ENCODE data around the gene NKX6-2. TPM values are rescaled to one million over a fixed set of nuclear protein-coding genes. Genes with fewer than 3 reads are reported as not detected.

Gene NKX6-2
- total and polyA plus RNA-seq, 2 of the 8 experiments (the other 6 are each of a cell fraction or from before 2014, with no cell fraction given): 0.06 TPM; not detected in 1

- no peak overlapping the region for H2AFZ ChIP-seq (ENCODE audit: low read length)
- no peak overlapping the region for H3K4me2 ChIP-seq (ENCODE audit: insufficient read depth in 1 of 2, low read depth in 2 of 2, low read length in 2 of 2)
- H3K4ac ChIP-seq (replicated peaks; ENCODE audit: insufficient read length, low read depth, low read length): no peak overlapping the region
- no peak overlapping the region for H3K56ac ChIP-seq (replicated peaks; ENCODE audit: insufficient read length, low read depth, low read length)
- no peak overlapping the region for H2AK5ac ChIP-seq (ENCODE audit: low read depth, low read length)
- peaks cover 20 to 34% (median 33%) of the 10 kb centered on the region in 4 experiments for H3K27me3 ChIP-seq (replicated peaks in 1 of 4; ENCODE audit: control insufficient read depth in 3 of 4, extremely low read depth in 1 of 4, insufficient read depth in 3 of 4, low read length in 3 of 4)
- H3K23ac ChIP-seq (ENCODE audit: insufficient read length): no peak overlapping the region
- no peak overlapping the region for H2BK120ac ChIP-seq (replicated peaks; ENCODE audit: low read depth, low read length)
- H4K91ac ChIP-seq (replicated peaks; ENCODE audit: insufficient read length, low read length): no peak overlapping the region
- CTCF ChIA-PET (ENCODE audit: partially characterized antibody): interaction anchor here (2.0 kb wide), 1 partner anchor 124 kb away, joined by 7 read pairs; no protein-coding TSS in a partner anchor
- no peak for FAIRE-seq
- no peak overlapping the region for H3K4me3 ChIP-seq (ENCODE audit: extremely low read depth in 1 of 4, insufficient read depth in 2 of 4, low read depth in 3 of 4, low read length in 4 of 4)
- H3K9me3 ChIP-seq (ENCODE audit: insufficient read depth in 2 of 2, low read depth in 1 of 2, low read length in 1 of 2): no peaks in the 10 kb centered on the region; a peak in 1 of 4 replicates
- 94% methylated on average over 41 of the region's 41 CpGs; no CpG with 5 or more reads in 1 of the 2 experiments for WGBS, 2 experiments (ENCODE audit: extremely low coverage in 1 of 2, insufficient coverage in 1 of 2, insufficient read length in 1 of 2, insufficient replicate concordance in 2 of 2, low coverage in 1 of 2, low lambda C conversion rate in 2 of 2, missing lambda C conversion rate in 1 of 2)
- no peak overlapping the region for H2BK5ac ChIP-seq (ENCODE audit: low read depth, low read length)
- no peak overlapping the region for H3K14ac ChIP-seq (ENCODE audit: insufficient read length)
- DNase-seq (ENCODE audit: low read depth in 1 of 2, low spot score in 2 of 2): no peak
- no peak overlapping the region for H2BK12ac ChIP-seq (ENCODE audit: low read depth, low read length)
- no peak overlapping the region for H3K9ac ChIP-seq (replicated peaks in 1 of 4; ENCODE audit: extremely low read depth in 1 of 4, low read depth in 3 of 4, low read length in 3 of 4)
- H3K27ac ChIP-seq (ENCODE audit: low read depth, low read length): no peak overlapping the region
- H3K18ac ChIP-seq (ENCODE audit: extremely low read depth, low read length): no peak overlapping the region
- no peaks in the 10 kb centered on the region for H3K23me2 ChIP-seq (ENCODE audit: low read depth, low read length)
- peaks cover 0 to 5% (median 0%) of the 10 kb centered on the region in 4 experiments; a peak in 1 of 8 replicates for H3K36me3 ChIP-seq (ENCODE audit: control insufficient read depth in 2 of 4, insufficient read depth in 4 of 4, low read length in 3 of 4)
- peaks cover 5 to 11% of the 10 kb centered on the region in 2 experiments for H4K20me1 ChIP-seq (replicated peaks in 1 of 2; ENCODE audit: control insufficient read depth in 1 of 2, insufficient read depth in 2 of 2, low read length in 2 of 2)
- no peaks in the 10 kb centered on the region for H3K79me2 ChIP-seq (ENCODE audit: control insufficient read depth in 1 of 2, insufficient read depth in 2 of 2, low read length in 2 of 2)
- POLR2A ChIA-PET (ENCODE audit: partially characterized antibody): no interaction called here
- no peak overlapping the region for H2BK20ac ChIP-seq (ENCODE audit: low read length)
- H4K5ac ChIP-seq (ENCODE audit: insufficient read length, low read depth, low read length): no peak overlapping the region
- no peak overlapping the region for H4K8ac ChIP-seq (ENCODE audit: extremely low read depth, insufficient read depth, low read length)
- peaks cover 0 to 26% (median 14%) of the 10 kb centered on the region in 4 experiments; a peak in 6 of 7 replicates for H3K4me1 ChIP-seq (replicated peaks in 1 of 4; ENCODE audit: control insufficient read depth in 3 of 4, insufficient read depth in 4 of 4, low read length in 3 of 4)
- H2BK15ac ChIP-seq (ENCODE audit: low read length): no peak overlapping the region
- no peaks in the 10 kb centered on the region; the same call in 1 of the 2 replicates for H3K79me1 ChIP-seq (ENCODE audit: low read depth, low read length)
- TF ChIP-seq BCL11A (IDR thresholded peaks at IDR 0.05; ENCODE audit: low read depth in 2 of 2, low read length in 2 of 2) (no peak), RBBP5 (IDR thresholded peaks at IDR 0.05; ENCODE audit: borderline replicate concordance, low read depth, low read length) (no peak), EZH2 (IDR thresholded peaks at IDR 0.05; ENCODE audit: low read depth, low read length, severe bottlenecking) (no peak), NANOG (IDR thresholded peaks at IDR 0.05; ENCODE audit: insufficient read depth, low read depth, low read length, poor library complexity, severe bottlenecking) (no peak), BRCA1 (IDR thresholded peaks at IDR 0.05; ENCODE audit: low read depth, low read length) (no peak), TCF12 (IDR thresholded peaks at IDR 0.05; ENCODE audit: low read depth, low read length) (no peak), CREB1 (IDR thresholded peaks at IDR 0.05) (no peak), CHD2 (IDR thresholded peaks at IDR 0.05; ENCODE audit: low read length) (no peak), GTF2F1 (IDR thresholded peaks at IDR 0.05; ENCODE audit: borderline replicate concordance, low read depth, low read length) (no peak), POLR2AphosphoS5 (IDR thresholded peaks at IDR 0.05; ENCODE audit: low read depth, low read length) (no peak), GABPA (IDR thresholded peaks at IDR 0.05; ENCODE audit: borderline replicate concordance, insufficient read depth, low read length) (no peak), TEAD4 (IDR thresholded peaks at IDR 0.05; ENCODE audit: low read depth, low read length) (no peak)
- TF ChIP-seq, protein P1, sequence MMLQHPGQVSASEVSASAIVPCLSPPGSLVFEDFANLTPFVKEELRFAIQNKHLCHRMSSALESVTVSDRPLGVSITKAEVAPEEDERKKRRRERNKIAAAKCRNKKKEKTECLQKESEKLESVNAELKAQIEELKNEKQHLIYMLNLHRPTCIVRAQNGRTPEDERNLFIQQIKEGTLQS (IDR thresholded peaks at IDR 0.05; ENCODE audit: insufficient read depth, low read depth, low read length): no peak
Measured at GRCh38 chr10:132779549-132780294, 6.2 kb downstream of the NKX6-2 start.

Data from H1 (cell line).